ENCODE data around the gene KLHDC7B. TPM values are rescaled to one million over a fixed set of nuclear protein-coding genes. Genes with fewer than 3 reads are reported as not detected.

Gene KLHDC7B
- total RNA-seq, 2 experiments from 2014 or later, result 5.8 to 6.8 TPM

DNA sequence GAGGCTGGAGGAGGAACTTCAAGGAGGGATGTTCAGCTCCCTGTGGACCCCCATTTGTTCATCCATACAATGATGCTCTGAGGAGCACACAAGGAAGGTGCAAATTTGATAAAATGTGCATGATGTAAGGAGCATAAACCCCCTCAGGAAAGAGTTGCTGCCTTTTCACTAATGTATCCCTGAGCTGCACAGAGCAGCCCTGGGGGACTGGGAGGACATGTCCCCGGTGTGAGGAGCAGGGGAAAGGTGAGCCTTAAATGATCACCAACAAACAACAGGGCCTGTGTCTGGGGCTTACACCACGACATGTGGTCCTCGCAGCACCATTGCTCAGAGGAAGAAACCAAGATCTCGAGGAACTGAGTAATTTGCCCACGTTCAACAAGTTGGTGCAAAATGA is 51.4 kb downstream of the KLHDC7B start:
- ChIA-PET CTCF (no interaction called here), POLR2A (no interaction called here)
- Mint-ChIP-seq H3K36me3 (ENCODE audit: low read depth) (peaks cover 5% of the 10 kb centered on the region), H3K27ac (no peak overlapping the region), H3K4me1 (ENCODE audit: low read depth) (peaks cover 6% of the 10 kb centered on the region), H3K9me3 (no peaks in the 10 kb centered on the region), H3K4me3 (no peak overlapping the region), H3K27me3 (peaks cover 15% of the 10 kb centered on the region)
- intact Hi-C loops (cut with micrococcal nuclease), result no loop called here
- TF ChIP-seq, protein P1, sequence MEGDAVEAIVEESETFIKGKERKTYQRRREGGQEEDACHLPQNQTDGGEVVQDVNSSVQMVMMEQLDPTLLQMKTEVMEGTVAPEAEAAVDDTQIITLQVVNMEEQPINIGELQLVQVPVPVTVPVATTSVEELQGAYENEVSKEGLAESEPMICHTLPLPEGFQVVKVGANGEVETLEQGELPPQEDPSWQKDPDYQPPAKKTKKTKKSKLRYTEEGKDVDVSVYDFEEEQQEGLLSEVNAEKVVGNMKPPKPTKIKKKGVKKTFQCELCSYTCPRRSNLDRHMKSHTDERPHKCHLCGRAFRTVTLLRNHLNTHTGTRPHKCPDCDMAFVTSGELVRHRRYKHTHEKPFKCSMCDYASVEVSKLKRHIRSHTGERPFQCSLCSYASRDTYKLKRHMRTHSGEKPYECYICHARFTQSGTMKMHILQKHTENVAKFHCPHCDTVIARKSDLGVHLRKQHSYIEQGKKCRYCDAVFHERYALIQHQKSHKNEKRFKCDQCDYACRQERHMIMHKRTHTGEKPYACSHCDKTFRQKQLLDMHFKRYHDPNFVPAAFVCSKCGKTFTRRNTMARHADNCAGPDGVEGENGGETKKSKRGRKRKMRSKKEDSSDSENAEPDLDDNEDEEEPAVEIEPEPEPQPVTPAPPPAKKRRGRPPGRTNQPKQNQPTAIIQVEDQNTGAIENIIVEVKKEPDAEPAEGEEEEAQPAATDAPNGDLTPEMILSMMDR (IDR thresholded peaks at IDR 0.05), result no peak
- DNase-seq, result no peak
- no peak for ATAC-seq

DNA sequence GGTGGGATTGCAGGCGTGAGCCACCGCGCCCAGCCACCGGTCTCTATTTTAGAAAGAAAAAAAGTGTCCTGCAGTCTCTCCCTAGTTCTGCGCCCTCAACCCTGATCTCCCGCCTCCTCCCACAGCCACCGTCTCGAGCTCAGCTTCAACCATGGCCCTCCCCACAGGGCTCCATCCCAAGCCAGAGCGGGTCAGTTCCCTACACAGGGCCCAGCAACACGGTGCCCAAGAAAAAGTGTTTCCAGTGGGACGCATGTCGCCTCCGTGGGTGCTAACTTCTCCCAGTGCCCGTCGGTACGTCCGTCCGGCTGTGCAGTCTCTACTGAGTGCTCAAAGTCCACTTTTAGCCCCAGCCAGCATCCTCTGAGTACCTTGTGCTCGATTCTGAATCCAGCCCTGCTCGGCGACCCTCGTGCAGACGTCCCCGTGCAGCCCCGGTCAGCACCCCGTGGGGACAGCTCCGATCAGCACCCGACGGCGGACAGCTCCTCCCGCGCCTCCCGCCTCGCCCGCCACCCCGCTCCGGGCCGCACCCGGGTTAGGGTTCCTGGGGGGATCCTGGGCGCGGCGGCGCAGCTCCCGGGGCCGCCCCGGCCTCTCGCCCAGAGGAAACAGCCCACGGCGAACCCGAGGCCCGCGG is 54.2 kb downstream of the KLHDC7B start:
- Mint-ChIP-seq H3K9me3 (no peaks in the 10 kb centered on the region), H3K36me3 (ENCODE audit: low read depth) (peaks cover 5% of the 10 kb centered on the region), H3K4me1 (ENCODE audit: low read depth) (peaks cover 6% of the 10 kb centered on the region), H3K27ac (no peak overlapping the region), H3K4me3 (peak overlapping the region; percentile 45), H3K27me3 (peaks cover 29% of the 10 kb centered on the region)
- ChIA-PET CTCF (interaction anchor here (0.7 kb wide), 1 partner anchor 12 kb away, joined by 3 read pairs; no protein-coding TSS in a partner anchor), POLR2A (no interaction called here)
- intact Hi-C loops (cut with micrococcal nuclease), result no loop called here
- DNase-seq (peak; percentile 71), ATAC-seq (peak; percentile 96)
- TF ChIP-seq, protein P1 (IDR thresholded peaks at IDR 0.05), result no peak

DNA sequence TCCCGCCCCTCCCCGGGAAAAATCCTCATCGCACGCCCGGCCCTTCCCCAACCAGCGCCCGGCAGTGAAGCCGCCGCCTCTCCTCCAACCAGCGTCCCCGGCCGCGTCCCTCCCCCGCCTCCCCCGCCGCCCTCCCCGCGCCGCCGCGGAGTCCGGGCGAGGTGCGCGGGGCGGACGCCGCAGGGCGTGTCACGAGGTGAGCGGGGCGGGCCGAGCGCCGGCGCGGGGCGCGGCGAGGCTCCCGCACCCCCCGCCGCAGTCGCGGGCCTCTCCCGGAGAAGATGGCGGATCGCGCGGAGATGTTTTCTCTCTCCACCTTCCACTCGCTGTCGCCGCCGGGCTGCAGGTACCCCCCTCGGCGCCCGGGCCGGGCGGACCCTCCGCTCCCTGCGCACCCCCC is 54.8 kb downstream of the KLHDC7B start, which contains the start of gene MAPK8IP2:
Gene MAPK8IP2 (plus strand): TSS at position 256 of the 400 bp plus-strand sequence. CDS start 26 bp downstream, at position 282.
- peaks cover 29% of the 10 kb centered on the region for H3K27me3 Mint-ChIP-seq
- no peaks in the 10 kb centered on the region for H3K9me3 Mint-ChIP-seq
- no peak within 1 kb of the TSS for H3K27ac Mint-ChIP-seq
- intact Hi-C loops (cut with micrococcal nuclease), result no loop called here
- TF ChIP-seq, protein P1 (IDR thresholded peaks at IDR 0.05), result no peak
- ChIA-PET CTCF (no interaction called here), POLR2A (no interaction called here)
- peak within 1 kb of the TSS; percentile 47 for H3K4me3 Mint-ChIP-seq
- H3K4me1 Mint-ChIP-seq (ENCODE audit: low read depth), result peaks cover 6% of the 10 kb centered on the region
- peak; percentile 15 for ATAC-seq
- no peak for DNase-seq
- peaks cover 5% of the 10 kb centered on the region for H3K36me3 Mint-ChIP-seq (ENCODE audit: low read depth)

Other genes with a start within 250 kb of the KLHDC7B start
- gene PLXNB2, start 238.3 kb upstream of the KLHDC7B start, total RNA-seq, result 10 to 100 TPM; 22.1 to 26.4 TPM
- 1 to 10 TPM; 4.6 to 5.3 TPM for gene DENND6B, start 218.9 kb upstream of the KLHDC7B start, total RNA-seq
- 10 to 100 TPM; 44.2 to 44.3 TPM for gene PPP6R2, start 202.6 kb upstream of the KLHDC7B start, total RNA-seq
- 100 to 1,000 TPM; 120 TPM for gene SBF1, start 70.9 kb upstream of the KLHDC7B start, total RNA-seq
- gene ADM2, start 64.4 kb upstream of the KLHDC7B start, total RNA-seq, result 1 to 10 TPM; 5.5 to 6.8 TPM
- gene MIOX, start 59.0 kb upstream of the KLHDC7B start, total RNA-seq, result under 1 TPM in 1 of 2 experiments, not detected in 1; 0.29 TPM
- 10 to 100 TPM; 48.0 to 48.8 TPM for gene LMF2, start 38.2 kb upstream of the KLHDC7B start, total RNA-seq
- gene NCAPH2, start 37.7 kb upstream of the KLHDC7B start, total RNA-seq, result 100 to 1,000 TPM; 121 to 126 TPM
- gene SCO2, start 20.3 kb upstream of the KLHDC7B start, total RNA-seq, result 1 to 10 TPM in 1 of 2 experiments, not detected in 1; 2.7 TPM
- 10 to 100 TPM; 24.2 to 24.7 TPM for gene TYMP, start 15.9 kb upstream of the KLHDC7B start, total RNA-seq
- not detected for gene SYCE3, start 17.0 kb downstream of the KLHDC7B start, total RNA-seq
- 10 to 100 TPM; 42.9 to 43.7 TPM for gene CPT1B, start 32.5 kb downstream of the KLHDC7B start, total RNA-seq
- gene CHKB, start 37.0 kb downstream of the KLHDC7B start, total RNA-seq, result 10 to 100 TPM; 55.6 to 60.3 TPM
- under 1 TPM; 0.11 TPM for gene MAPK8IP2, start 54.9 kb downstream of the KLHDC7B start, total RNA-seq
- gene ARSA, start 82.3 kb downstream of the KLHDC7B start, total RNA-seq, result 10 to 100 TPM; 11.6 to 11.8 TPM
- under 1 TPM; 0.16 to 0.22 TPM for gene SHANK3, start 126.9 kb downstream of the KLHDC7B start, total RNA-seq
- not detected for gene ACR, start 192.3 kb downstream of the KLHDC7B start, total RNA-seq
- gene RABL2B, start 237.7 kb downstream of the KLHDC7B start, total RNA-seq, result 10 to 100 TPM; 19.2 to 22.5 TPM

Measured in activated CD8-positive, alpha-beta T cell treated with anti-CD3 and anti-CD28 coated beads for 36 hours (primary cell).